Thyroid gland (tissue), 4 donors: ENCODE measurements around the gene PLAAT3.
"Not testable (repeated sequence)": the region's sequence is repeated elsewhere in the genome, so short reads cannot be mapped to it uniquely, and the experiment has no call there.

Source experiments
- POLR2A ChIP-seq, 2 donors: fragments of 450-650 bp; IDR thresholded peaks; one replicate each; pipeline ENCODE4 v1.6.1; 2017; ENCODE audit warnings: antibody characterized with exemption in 2 of 2, mild to moderate bottlenecking in 2 of 2, moderate library complexity in 1 of 2
- TF ChIP-seq, protein P1 (sequence below), 6 experiments: fragments of 200-600 bp in 3 of 6; fragments of 450-650 bp in 3 of 6; sonication (generic) in 3 of 6; IDR thresholded peaks; one replicate each; pipeline ENCODE4 v1.5.1; 2016 to 2019; ENCODE audit warnings: antibody characterized with exemption in 6 of 6, mild to moderate bottlenecking in 2 of 6, inconsistent platforms in 1 of 6, moderate library complexity in 1 of 6

DNA sequence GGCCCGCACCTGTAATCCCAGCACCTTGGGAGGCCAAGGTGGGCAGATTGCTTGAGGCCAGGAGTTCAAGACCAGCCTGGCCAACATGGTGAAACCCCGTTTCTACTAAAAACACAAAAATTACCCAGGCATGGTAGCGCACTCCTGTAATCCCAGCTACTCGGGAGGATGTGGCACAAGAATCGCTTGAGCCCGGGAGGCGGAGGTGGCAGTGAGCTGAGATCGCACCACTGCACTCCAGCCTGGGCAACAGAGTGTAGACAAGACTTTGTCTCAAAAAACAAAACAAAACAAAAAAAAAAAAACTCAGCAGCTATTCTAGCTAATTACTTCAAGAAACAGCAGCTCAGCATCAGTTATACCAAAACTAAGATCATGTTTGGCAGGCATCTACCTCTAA lies 24.2 kb upstream of the PLAAT3 start:
- TF ChIP-seq, protein P1, sequence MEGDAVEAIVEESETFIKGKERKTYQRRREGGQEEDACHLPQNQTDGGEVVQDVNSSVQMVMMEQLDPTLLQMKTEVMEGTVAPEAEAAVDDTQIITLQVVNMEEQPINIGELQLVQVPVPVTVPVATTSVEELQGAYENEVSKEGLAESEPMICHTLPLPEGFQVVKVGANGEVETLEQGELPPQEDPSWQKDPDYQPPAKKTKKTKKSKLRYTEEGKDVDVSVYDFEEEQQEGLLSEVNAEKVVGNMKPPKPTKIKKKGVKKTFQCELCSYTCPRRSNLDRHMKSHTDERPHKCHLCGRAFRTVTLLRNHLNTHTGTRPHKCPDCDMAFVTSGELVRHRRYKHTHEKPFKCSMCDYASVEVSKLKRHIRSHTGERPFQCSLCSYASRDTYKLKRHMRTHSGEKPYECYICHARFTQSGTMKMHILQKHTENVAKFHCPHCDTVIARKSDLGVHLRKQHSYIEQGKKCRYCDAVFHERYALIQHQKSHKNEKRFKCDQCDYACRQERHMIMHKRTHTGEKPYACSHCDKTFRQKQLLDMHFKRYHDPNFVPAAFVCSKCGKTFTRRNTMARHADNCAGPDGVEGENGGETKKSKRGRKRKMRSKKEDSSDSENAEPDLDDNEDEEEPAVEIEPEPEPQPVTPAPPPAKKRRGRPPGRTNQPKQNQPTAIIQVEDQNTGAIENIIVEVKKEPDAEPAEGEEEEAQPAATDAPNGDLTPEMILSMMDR (IDR thresholded peaks at IDR 0.05), result not testable (repeated sequence)
- not testable (repeated sequence) for TF ChIP-seq POLR2A (IDR thresholded peaks at IDR 0.05)
